T-helper 2 cell treated with Interferon-gamma antibody and Interleukin-4, amounts not matched to agents 100 ng/mL and 5 ng/mL, for 36 hours (primary cell): Measurements from ENCODE around the gene NAXE. TPM values are rescaled to one million over a fixed set of nuclear protein-coding genes. Genes with fewer than 3 reads are reported as not detected.
"Not testable (repeated sequence)": the region's sequence is repeated elsewhere in the genome, so short reads cannot be mapped to it uniquely, and the experiment has no call there.

Source experiments
- intact Hi-C: fragments of 100-400 bp; cut with micrococcal nuclease; formaldehyde crosslinking; loops from one replicate; pipeline ENCODE4 v1.15.1; 2023
- total RNA-seq: library from RNA; stranded (reverse); gene quantifications from 2 replicates; pipeline ENCODE4 v1.2.3, GENCODE V29; 2022

NAXE gene
- 59.9 and 64.5 TPM in 2 replicates for total RNA-seq

- intact Hi-C loops: loop anchor here (1.0 to 5.0 kb wide), 2 partner anchors 10 to 51 kb away; partner anchors contain the start of genes BCAN and GPATCH4
Measured at GRCh38 chr1:156591432-156592157, at the start of gene NAXE. Gene NAXE (plus strand): TSS chr1:156591776. CDS start chr1:156591805, 29 bp downstream.

- intact Hi-C loops: no loop called here
Measured at GRCh38 chr1:156543066-156543465, 48.5 kb upstream of the NAXE start.

GRCh38 chr1:156544592-156545102, 46.9 kb upstream of the NAXE start:
- intact Hi-C loops: no loop called here

GRCh38 chr1:156546267-156546666, 45.3 kb upstream of the NAXE start:
- intact Hi-C loops: no loop called here

GRCh38 chr1:156547434-156547833, 44.1 kb upstream of the NAXE start:
- intact Hi-C loops: no loop called here

GRCh38 chr1:156547982-156548381, 43.6 kb upstream of the NAXE start:
- intact Hi-C loops: no loop called here

GRCh38 chr1:156549390-156549789, 42.2 kb upstream of the NAXE start:
- intact Hi-C loops: no loop called here

- intact Hi-C loops: no loop called here
Measured at GRCh38 chr1:156549831-156550230, 41.7 kb upstream of the NAXE start.

- intact Hi-C loops: no loop called here
Measured at GRCh38 chr1:156550346-156550745, 41.2 kb upstream of the NAXE start.

GRCh38 chr1:156551066-156551643, 40.4 kb upstream of the NAXE start:
- intact Hi-C loops: no loop called here

GRCh38 chr1:156551869-156552268, 39.7 kb upstream of the NAXE start:
- intact Hi-C loops: no loop called here

- intact Hi-C loops: no loop called here
Measured at GRCh38 chr1:156552518-156552917, 39.1 kb upstream of the NAXE start.

- intact Hi-C loops: not testable (repeated sequence)
Measured at GRCh38 chr1:156552937-156553336, 38.6 kb upstream of the NAXE start.

GRCh38 chr1:156553860-156554485, 37.6 kb upstream of the NAXE start:
- intact Hi-C loops: no loop called here

- intact Hi-C loops: no loop called here
Measured at GRCh38 chr1:156554971-156555370, 36.6 kb upstream of the NAXE start.

GRCh38 chr1:156555715-156556114, 35.9 kb upstream of the NAXE start:
- intact Hi-C loops: no loop called here

- intact Hi-C loops: no loop called here
Measured at GRCh38 chr1:156556354-156556753, 35.2 kb upstream of the NAXE start.

- intact Hi-C loops: no loop called here
Measured at GRCh38 chr1:156559086-156559796, 32.3 kb upstream of the NAXE start.

GRCh38 chr1:156559797-156560385, 31.7 kb upstream of the NAXE start:
- intact Hi-C loops: no loop called here

GRCh38 chr1:156560585-156561163, 30.9 kb upstream of the NAXE start:
- intact Hi-C loops: no loop called here

GRCh38 chr1:156565519-156565918, 26.1 kb upstream of the NAXE start:
- intact Hi-C loops: no loop called here
